H7 (cell line): ENCODE measurements around the gene ZNF148. TPM values are rescaled to one million over a fixed set of nuclear protein-coding genes. Genes with fewer than 3 reads are reported as not detected.
"Not testable (repeated sequence)": the region's sequence is repeated elsewhere in the genome, so short reads cannot be mapped to it uniquely, and the experiment has no call there.

ENCODE experiments used
- DNase-seq: peaks from one replicate; pipeline ENCODE4 v3.0.0; 2012
- H3K27me3 ChIP-seq: 2 replicates; pipeline ENCODE4 v1.6.0; 2011; ENCODE audit warnings: mild to moderate bottlenecking, low read length; ENCODE audit not compliant: control insufficient read depth, insufficient read depth
- H3K36me3 ChIP-seq: replicated peaks from 2 replicates; pipeline ENCODE4 v1.5.1; 2011; ENCODE audit warnings: low read length; ENCODE audit not compliant: control insufficient read depth, insufficient read depth
- H3K4me3 ChIP-seq: 2 replicates; pipeline ENCODE4 v1.5.1; 2011; ENCODE audit warnings: low read depth, mild to moderate bottlenecking, control low read depth, low read length, moderate library complexity; ENCODE audit not compliant: insufficient read depth
- total RNA-seq: library from RNA; depleted of rRNA; stranded (reverse); fragments of >200 nt; shearing (Covaris generic); gene quantifications from 2 replicates; pipeline ENCODE4 v1.2.3, GENCODE V29; 2014

ZNF148 gene
- total RNA-seq, 1 experiment from 2014 or later, result 9.7 TPM

GRCh38 chr3:125356140-125357026 is 18.7 kb downstream of the ZNF148 start:
- Histone ChIP-seq H3K4me3 (peak overlapping the region; percentile 56), H3K36me3 (no peaks in the 10 kb centered on the region), H3K27me3 (no peaks in the 10 kb centered on the region)
- DNase-seq, result no peak

GRCh38 chr3:125353659-125354058 is 21.5 kb downstream of the ZNF148 start:
- no peaks in the 10 kb centered on the region for H3K27me3 ChIP-seq
- H3K36me3 ChIP-seq, result no peaks in the 10 kb centered on the region
- DNase-seq, result no peak
- H3K4me3 ChIP-seq, result no peak overlapping the region

- Histone ChIP-seq H3K27me3 (no peaks in the 10 kb centered on the region), H3K36me3 (no peaks in the 10 kb centered on the region), H3K4me3 (no peak overlapping the region)
- DNase-seq, result no peak
These were observed 22.0 kb downstream of the ZNF148 start for GRCh38 chr3:125353128-125353527.

GRCh38 chr3:125351814-125352456 is 23.2 kb downstream of the ZNF148 start:
- no peak overlapping the region for H3K4me3 ChIP-seq
- no peaks in the 10 kb centered on the region for H3K27me3 ChIP-seq
- no peak for DNase-seq
- no peaks in the 10 kb centered on the region for H3K36me3 ChIP-seq

- DNase-seq, result no peak
- H3K4me3 ChIP-seq, result no peak overlapping the region
- H3K27me3 ChIP-seq, result no peaks in the 10 kb centered on the region
- no peaks in the 10 kb centered on the region for H3K36me3 ChIP-seq
These were observed 24.0 kb downstream of the ZNF148 start for GRCh38 chr3:125351152-125351551.

- DNase-seq, result no peak
- no peaks in the 10 kb centered on the region for H3K27me3 ChIP-seq
- H3K4me3 ChIP-seq, result no peak overlapping the region
- H3K36me3 ChIP-seq, result no peaks in the 10 kb centered on the region
These were observed 24.5 kb downstream of the ZNF148 start for GRCh38 chr3:125350597-125350996.

- Histone ChIP-seq H3K4me3 (no peak overlapping the region), H3K36me3 (no peaks in the 10 kb centered on the region)
- DNase-seq, result no peak
These were observed 25.5 kb downstream of the ZNF148 start for GRCh38 chr3:125349556-125350165.

GRCh38 chr3:125349055-125349454 is 26.1 kb downstream of the ZNF148 start:
- Histone ChIP-seq H3K27me3 (no peaks in the 10 kb centered on the region), H3K36me3 (no peaks in the 10 kb centered on the region), H3K4me3 (no peak overlapping the region)
- DNase-seq, result no peak

More at GRCh38 chr3:125349556-125350165, 25.5 kb downstream of the ZNF148 start:
- H3K27me3 ChIP-seq, result no peaks in the 10 kb centered on the region

- H3K27me3 ChIP-seq, H3K36me3 ChIP-seq, DNase-seq, H3K4me3 ChIP-seq: not testable (repeated sequence)
These were observed 31.8 kb downstream of the ZNF148 start for GRCh38 chr3:125343367-125343766.

GRCh38 chr3:125340121-125340520 is 35.0 kb downstream of the ZNF148 start:
- Histone ChIP-seq H3K27me3 (no peaks in the 10 kb centered on the region), H3K36me3 (no peaks in the 10 kb centered on the region), H3K4me3 (no peak overlapping the region)
- no peak for DNase-seq

- Histone ChIP-seq H3K27me3 (no peaks in the 10 kb centered on the region), H3K4me3 (no peak overlapping the region), H3K36me3 (no peaks in the 10 kb centered on the region)
- DNase-seq, result no peak
These were observed 37.6 kb downstream of the ZNF148 start for GRCh38 chr3:125337506-125337905.

GRCh38 chr3:125334675-125335560 is 40.2 kb downstream of the ZNF148 start:
- H3K4me3 ChIP-seq, result no peak overlapping the region
- H3K36me3 ChIP-seq, result no peaks in the 10 kb centered on the region
- no peaks in the 10 kb centered on the region for H3K27me3 ChIP-seq
- no peak for DNase-seq

GRCh38 chr3:125332504-125332903 is 42.6 kb downstream of the ZNF148 start:
- no peaks in the 10 kb centered on the region for H3K27me3 ChIP-seq
- H3K4me3 ChIP-seq, result no peak overlapping the region
- no peak for DNase-seq
- H3K36me3 ChIP-seq, result no peaks in the 10 kb centered on the region

GRCh38 chr3:125331243-125331642 is 43.9 kb downstream of the ZNF148 start:
- H3K4me3 ChIP-seq, result no peak overlapping the region
- H3K27me3 ChIP-seq, result no peaks in the 10 kb centered on the region
- H3K36me3 ChIP-seq, result no peaks in the 10 kb centered on the region
- DNase-seq, result no peak
